ENCODE data around the gene CCDC34.

CCDC34 gene

GRCh38 chr11:27291302-27291889 lies 71.6 kb downstream of the CCDC34 start:
- no peak for DNase-seq (ENCODE audit: low spot score)

GRCh38 chr11:27290261-27291050 lies 72.6 kb downstream of the CCDC34 start:
- DNase-seq (ENCODE audit: low spot score) = peak; percentile 56
